HCT116 (cell line): ENCODE results near the gene CCNYL1. TPM values are rescaled to one million over a fixed set of nuclear protein-coding genes. Genes with fewer than 3 reads are reported as not detected.

Experiments used
- ATAC-seq: fragments of 200-7000 bp; cut with Tn5 transposase; 2 replicates; pipeline ENCODE4 v1.9.1; 2020; ENCODE audit warnings: mild to moderate bottlenecking, moderate library complexity
- BruUV-seq: library from RNA; stranded (reverse); fragments of 400-500 nt; replicated peaks from 2 replicates; lab custom pipeline; 2021; lab: Mats Ljungman, UMichigan
- CTCF ChIA-PET: fragments of 300-600 bp; sonication (Branson Sonifier 250); formaldehyde crosslinking; loops from one replicate; lab custom pipeline; 2021; ENCODE audit warnings: antibody characterized with exemption; lab: Charles Lee
- POLR2A ChIA-PET: fragments of 300-600, 350-600 bp; sonication (Branson Sonifier 250); formaldehyde crosslinking; loops from one replicate; lab custom pipeline; 2021; ENCODE audit warnings: antibody characterized with exemption; lab: Charles Lee
- RAD21 ChIA-PET, 2 experiments: fragments of 300-600 bp; sonication (Branson Sonifier 250); formaldehyde crosslinking; loops; one replicate each; lab custom pipeline; 2023; ENCODE audit warnings: low total read pairs in 2 of 2; ENCODE audit not compliant: uncharacterized antibody in 2 of 2, unreplicated experiment in 2 of 2, low non-redundant PET in 1 of 2; lab: Charles Lee
- DNase-seq: peaks from one replicate; pipeline ENCODE4 v3.0.0-alpha.2; 2010; ENCODE audit warnings: low read depth, low spot score
- H2AFZ ChIP-seq: fragments of 200-600 bp; shearing (Covaris generic), sonication (generic); 2 replicates; pipeline ENCODE4 v1.6.1; 2017; ENCODE audit warnings: low read depth, mixed run types, mixed read lengths, antibody characterized with exemption, low read length; ENCODE audit not compliant: poor library complexity, severe bottlenecking
- H3K27ac ChIP-seq: 2 replicates; pipeline ENCODE4 v1.5.1; 2012; ENCODE audit warnings: low read depth, low read length
- H3K27me3 ChIP-seq: fragments of 200-600 bp; sonication (generic); 2 replicates; pipeline ENCODE4 v1.6.1; 2016; ENCODE audit warnings: mixed run types, low read length, mixed read lengths; ENCODE audit not compliant: insufficient read depth
- H3K36me3 ChIP-seq, 2 experiments: fragments of 200-500 bp in 1 of 2; fragments of 200-600 bp in 1 of 2; sonication (Bioruptor generic) in 1 of 2; sonication (generic) in 1 of 2; 2 replicates each; pipeline versions ENCODE4 v1.5.1 to v1.6.1; 2014 to 2016; ENCODE audit warnings: low read length in 2 of 2, inconsistent platforms in 1 of 2, mixed read lengths in 1 of 2, mixed run types in 1 of 2; ENCODE audit not compliant: insufficient read depth in 2 of 2, control insufficient read depth in 1 of 2
- H3K4me1 ChIP-seq, 2 experiments: fragments of 200-600 bp in 1 of 2; sonication (generic) in 1 of 2; 2 replicates each; pipeline versions ENCODE4 v1.5.1 to v1.6.1; 2012 to 2017; ENCODE audit warnings: low read length in 2 of 2, inconsistent platforms in 1 of 2, mild to moderate bottlenecking in 1 of 2, mixed read lengths in 1 of 2, mixed run types in 1 of 2, moderate library complexity in 1 of 2; ENCODE audit not compliant: insufficient read depth in 2 of 2, control insufficient read depth in 1 of 2
- H3K4me2 ChIP-seq: fragments of 200-600 bp; sonication (generic); 2 replicates; pipeline ENCODE4 v1.6.1; 2017; ENCODE audit warnings: mixed run types, low read length, mixed read lengths
- H3K4me3 ChIP-seq, 2 experiments: fragments of 200-600 bp in 1 of 2; sonication (generic) in 1 of 2; replicated peaks in 1 of 2; 2 replicates each; pipeline ENCODE4 v1.5.1; 2011 to 2016; ENCODE audit warnings: low read length in 2 of 2, control low read depth in 1 of 2, low read depth in 1 of 2, mild to moderate bottlenecking in 1 of 2, mixed read lengths in 1 of 2, mixed run types in 1 of 2
- H3K79me2 ChIP-seq: fragments of 200-600 bp; sonication (generic); 2 replicates; pipeline ENCODE4 v1.6.1; 2017; ENCODE audit warnings: mild to moderate bottlenecking, mixed run types, low read length, moderate library complexity, mixed read lengths; ENCODE audit not compliant: insufficient read depth
- H3K9ac ChIP-seq: fragments of 200-600 bp; sonication (generic); 2 replicates; pipeline ENCODE4 v1.6.1; 2016; ENCODE audit warnings: low read length, mixed read lengths
- H3K9me2 ChIP-seq: fragments of 200-600 bp; sonication (generic), shearing (Covaris generic); 2 replicates; pipeline ENCODE4 v1.6.1; 2017; ENCODE audit warnings: mixed run types, mild to moderate bottlenecking, moderate library complexity; ENCODE audit not compliant: insufficient read depth
- H3K9me3 ChIP-seq, 2 experiments: fragments of 200-500 bp in 1 of 2; fragments of 200-600 bp in 1 of 2; sonication (Bioruptor generic) in 1 of 2; sonication (generic) in 1 of 2; 2 replicates each; pipeline ENCODE4 v1.6.1; 2014 to 2017; ENCODE audit warnings: low read length in 2 of 2, mixed read lengths in 2 of 2, inconsistent platforms in 1 of 2, low read depth in 1 of 2, mild to moderate bottlenecking in 1 of 2, mixed run types in 1 of 2, moderate library complexity in 1 of 2; ENCODE audit not compliant: control insufficient read depth in 1 of 2, insufficient read depth in 1 of 2
- H4K20me1 ChIP-seq: fragments of 200-600 bp; sonication (generic), shearing (Covaris generic); 2 replicates; pipeline ENCODE4 v1.6.1; 2017; ENCODE audit warnings: mixed run types, mild to moderate bottlenecking, moderate library complexity; ENCODE audit not compliant: insufficient read depth
- ELF1 ChIP-seq: IDR thresholded peaks from 2 replicates; pipeline ENCODE4 v1.6.1; 2012; ENCODE audit warnings: low read depth, borderline replicate concordance
- POLR2AphosphoS5 ChIP-seq: IDR thresholded peaks from 2 replicates; pipeline ENCODE4 v1.6.1; 2011; ENCODE audit warnings: mild to moderate bottlenecking, low read depth, low read length, moderate library complexity
- RAD21 ChIP-seq: IDR thresholded peaks from 2 replicates; pipeline ENCODE4 v1.6.1; 2012; ENCODE audit warnings: low read depth, mild to moderate bottlenecking
- SIN3A ChIP-seq: IDR thresholded peaks from 2 replicates; pipeline ENCODE4 v1.6.1; 2012; ENCODE audit warnings: low read depth
- SRF ChIP-seq: IDR thresholded peaks from 2 replicates; pipeline ENCODE4 v1.6.1; 2012; ENCODE audit warnings: low read depth
- YY1 ChIP-seq: IDR thresholded peaks from 2 replicates; pipeline ENCODE4 v1.6.1; 2011; ENCODE audit warnings: low read length, low read depth, moderate library complexity, mild to moderate bottlenecking; ENCODE audit not compliant: insufficient replicate concordance; ENCODE audit errors: extremely low read depth
- intact Hi-C: fragments of 100-400 bp; cut with micrococcal nuclease; formaldehyde crosslinking; loops from 2 replicates; pipeline ENCODE4 v1.10.0; 2022
- total RNA-seq: library from RNA; stranded (reverse); gene quantifications from one replicate; pipeline ENCODE4 v1.2.1, GENCODE V29; 2021; ENCODE audit not compliant: unreplicated experiment
- TF ChIP-seq, protein P1 (sequence below): IDR thresholded peaks from 2 replicates; pipeline ENCODE4 v1.6.1; 2012
- TF ChIP-seq, protein P2 (sequence below): IDR thresholded peaks from 2 replicates; pipeline ENCODE4 v1.6.1; 2011; ENCODE audit warnings: mild to moderate bottlenecking, low read length, moderate library complexity; ENCODE audit not compliant: insufficient replicate concordance; ENCODE audit errors: extremely low read depth
- TF ChIP-seq, protein P3 (sequence below): IDR thresholded peaks from 2 replicates; pipeline ENCODE4 v1.6.1; 2012; ENCODE audit warnings: low read depth

The CCNYL1 gene
- total RNA-seq, 1 experiment from 2014 or later = 14.9 TPM

DNA sequence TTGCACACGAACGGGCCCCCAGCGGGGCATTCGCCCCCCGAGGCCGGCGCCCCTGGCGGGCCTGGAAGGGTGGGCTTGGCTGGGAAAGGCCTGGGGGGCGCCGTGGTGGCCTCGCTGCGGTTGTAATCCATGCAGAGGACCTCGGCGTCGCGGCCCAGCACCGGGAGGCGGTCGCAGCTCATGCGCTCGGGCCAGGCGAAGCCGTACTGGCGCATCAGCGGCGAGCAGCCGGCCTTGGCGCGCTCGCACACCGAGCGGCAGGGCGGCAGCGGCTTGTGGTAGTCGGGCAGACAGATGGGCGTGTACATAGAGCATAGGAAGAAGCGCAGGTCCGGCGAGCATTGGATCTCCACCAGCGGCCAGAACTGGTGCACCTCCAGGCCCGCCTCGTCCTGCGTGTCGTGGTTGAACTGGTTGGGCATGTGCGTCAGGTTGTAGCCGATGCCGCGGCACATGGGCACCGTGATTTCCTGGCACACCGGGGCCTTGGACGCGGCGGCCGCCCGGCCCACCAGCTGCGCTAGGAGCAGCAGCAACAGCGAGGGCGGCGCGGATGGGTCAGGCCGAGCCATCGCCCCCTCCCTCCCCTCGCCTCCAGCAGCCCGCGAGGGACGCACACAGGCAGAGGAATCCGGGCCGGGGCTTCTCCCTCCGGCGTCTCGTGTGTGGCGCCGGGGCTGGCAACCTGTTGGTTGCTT, 56.9 kb downstream of the CCNYL1 start:
- Histone ChIP-seq H3K9me2 (no peaks in the 10 kb centered on the region), H3K9me3 (no peaks in the 10 kb centered on the region), H3K4me2 (peak overlapping the region; percentile 97), H3K9ac (peak overlapping the region; percentile 84), H3K4me3 (peak overlapping the region; percentile 69 to 83), H3K4me1 (peaks cover 4 to 16% of the 10 kb centered on the region in 2 experiments; a peak in 3 of 4 replicates), H4K20me1 (no peaks in the 10 kb centered on the region), H3K36me3 (peaks cover 0 to 7% of the 10 kb centered on the region in 2 experiments; a peak in 2 of 4 replicates), H3K27ac (peak overlapping the region; percentile 73), H3K27me3 (no peaks in the 10 kb centered on the region), H2AFZ (no peak overlapping the region)
- intact Hi-C loops = no loop called here
- POLR2A ChIA-PET = no interaction called here
- RAD21 ChIA-PET = no interaction called here
- DNase-seq = no peak
- TF ChIP-seq POLR2AphosphoS5 = no peak
- TF ChIP-seq, all 23 proteins: peak for 0
- no peak for ATAC-seq
- BruUV-seq = no TSS peak
- CTCF ChIA-PET = no interaction called here
- peaks cover 12% of the 10 kb centered on the region; the same call in 1 of the 2 replicates for H3K79me2 ChIP-seq

DNA sequence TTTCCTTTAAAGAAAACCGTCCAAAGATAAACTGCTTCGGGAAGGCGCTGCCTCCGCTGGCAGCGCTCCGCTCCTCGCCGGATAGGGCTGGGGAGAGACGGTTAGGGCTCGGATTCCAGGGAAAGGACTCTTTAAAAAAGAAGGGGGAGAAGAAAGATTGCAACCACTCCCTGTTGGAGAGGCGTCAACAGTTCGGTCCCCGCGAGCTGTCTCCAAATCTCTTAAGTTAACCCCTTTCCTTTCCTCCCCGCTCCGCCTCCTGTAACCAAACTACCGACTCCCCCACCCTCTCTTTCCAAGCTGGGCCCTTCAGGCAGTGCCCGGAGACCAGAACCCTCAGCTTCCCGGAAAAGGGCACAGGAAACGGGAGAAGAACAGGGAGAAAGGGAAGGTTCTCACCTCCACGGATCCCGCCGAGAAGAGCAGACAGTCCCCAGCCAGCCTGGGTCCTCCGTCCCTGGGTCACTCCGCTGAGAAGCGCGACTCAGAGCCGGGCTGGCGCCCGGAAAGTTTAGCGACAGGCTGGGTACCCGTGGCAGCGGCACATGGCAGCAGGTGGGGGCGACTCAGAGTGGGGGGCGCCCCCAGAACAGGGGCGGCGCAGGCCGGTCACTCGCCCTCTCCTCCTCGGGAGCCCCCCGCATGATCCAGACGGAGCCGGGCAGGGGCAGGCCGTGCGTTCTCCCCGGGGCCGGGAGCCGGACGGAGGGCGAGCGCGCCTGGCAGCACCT, 57.6 kb downstream of the CCNYL1 start:
- peak overlapping the region; percentile 84 for H3K9ac ChIP-seq
- RAD21 ChIA-PET = interaction anchor here in 1 of 2 experiments (1.1 kb wide), 1 partner anchor 23 kb away, joined by 3 read pairs; no protein-coding TSS in a partner anchor
- H3K9me3 ChIP-seq = no peaks in the 10 kb centered on the region
- peak; percentile 14 for ATAC-seq
- peaks cover 0 to 7% of the 10 kb centered on the region in 2 experiments; a peak in 2 of 4 replicates for H3K36me3 ChIP-seq
- peaks cover 12% of the 10 kb centered on the region; the same call in 1 of the 2 replicates for H3K79me2 ChIP-seq
- CTCF ChIA-PET = interaction anchor here (0.6 to 1.8 kb wide), 4 partner anchors 23 to 272 kb away, joined by 3 to 7 read pairs (median 4); no protein-coding TSS in a partner anchor
- peak overlapping the region; percentile 73 for H3K27ac ChIP-seq
- H3K9me2 ChIP-seq = no peaks in the 10 kb centered on the region
- peaks cover 4 to 16% of the 10 kb centered on the region in 2 experiments; a peak in 3 of 4 replicates for H3K4me1 ChIP-seq
- H2AFZ ChIP-seq = no peak overlapping the region
- intact Hi-C loops = loop anchor here (1.0 kb wide), 2 partner anchors 204 to 271 kb away; no protein-coding TSS in a partner anchor
- BruUV-seq = TSS peak; percentile 18
- H4K20me1 ChIP-seq = no peaks in the 10 kb centered on the region
- H3K4me2 ChIP-seq = peak overlapping the region; percentile 97
- POLR2A ChIA-PET = interaction anchor here (0.6 to 1.4 kb wide), 2 partner anchors 23 to 53 kb away, joined by 3 to 8 read pairs; no protein-coding TSS in a partner anchor
- no peaks in the 10 kb centered on the region for H3K27me3 ChIP-seq
- no peak for DNase-seq
- peak overlapping the region; percentile 69 to 83 for H3K4me3 ChIP-seq
- TF ChIP-seq SRF (no peak), ELF1 (no peak), RAD21 (no peak), SIN3A (no peak), YY1 (no peak)
- TF ChIP-seq, protein P1, sequence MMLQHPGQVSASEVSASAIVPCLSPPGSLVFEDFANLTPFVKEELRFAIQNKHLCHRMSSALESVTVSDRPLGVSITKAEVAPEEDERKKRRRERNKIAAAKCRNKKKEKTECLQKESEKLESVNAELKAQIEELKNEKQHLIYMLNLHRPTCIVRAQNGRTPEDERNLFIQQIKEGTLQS = no peak
- TF ChIP-seq, protein P2, sequence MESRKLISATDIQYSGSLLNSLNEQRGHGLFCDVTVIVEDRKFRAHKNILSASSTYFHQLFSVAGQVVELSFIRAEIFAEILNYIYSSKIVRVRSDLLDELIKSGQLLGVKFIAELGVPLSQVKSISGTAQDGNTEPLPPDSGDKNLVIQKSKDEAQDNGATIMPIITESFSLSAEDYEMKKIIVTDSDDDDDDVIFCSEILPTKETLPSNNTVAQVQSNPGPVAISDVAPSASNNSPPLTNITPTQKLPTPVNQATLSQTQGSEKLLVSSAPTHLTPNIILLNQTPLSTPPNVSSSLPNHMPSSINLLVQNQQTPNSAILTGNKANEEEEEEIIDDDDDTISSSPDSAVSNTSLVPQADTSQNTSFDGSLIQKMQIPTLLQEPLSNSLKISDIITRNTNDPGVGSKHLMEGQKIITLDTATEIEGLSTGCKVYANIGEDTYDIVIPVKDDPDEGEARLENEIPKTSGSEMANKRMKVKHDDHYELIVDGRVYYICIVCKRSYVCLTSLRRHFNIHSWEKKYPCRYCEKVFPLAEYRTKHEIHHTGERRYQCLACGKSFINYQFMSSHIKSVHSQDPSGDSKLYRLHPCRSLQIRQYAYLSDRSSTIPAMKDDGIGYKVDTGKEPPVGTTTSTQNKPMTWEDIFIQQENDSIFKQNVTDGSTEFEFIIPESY = no peak
- TF ChIP-seq, protein P3, sequence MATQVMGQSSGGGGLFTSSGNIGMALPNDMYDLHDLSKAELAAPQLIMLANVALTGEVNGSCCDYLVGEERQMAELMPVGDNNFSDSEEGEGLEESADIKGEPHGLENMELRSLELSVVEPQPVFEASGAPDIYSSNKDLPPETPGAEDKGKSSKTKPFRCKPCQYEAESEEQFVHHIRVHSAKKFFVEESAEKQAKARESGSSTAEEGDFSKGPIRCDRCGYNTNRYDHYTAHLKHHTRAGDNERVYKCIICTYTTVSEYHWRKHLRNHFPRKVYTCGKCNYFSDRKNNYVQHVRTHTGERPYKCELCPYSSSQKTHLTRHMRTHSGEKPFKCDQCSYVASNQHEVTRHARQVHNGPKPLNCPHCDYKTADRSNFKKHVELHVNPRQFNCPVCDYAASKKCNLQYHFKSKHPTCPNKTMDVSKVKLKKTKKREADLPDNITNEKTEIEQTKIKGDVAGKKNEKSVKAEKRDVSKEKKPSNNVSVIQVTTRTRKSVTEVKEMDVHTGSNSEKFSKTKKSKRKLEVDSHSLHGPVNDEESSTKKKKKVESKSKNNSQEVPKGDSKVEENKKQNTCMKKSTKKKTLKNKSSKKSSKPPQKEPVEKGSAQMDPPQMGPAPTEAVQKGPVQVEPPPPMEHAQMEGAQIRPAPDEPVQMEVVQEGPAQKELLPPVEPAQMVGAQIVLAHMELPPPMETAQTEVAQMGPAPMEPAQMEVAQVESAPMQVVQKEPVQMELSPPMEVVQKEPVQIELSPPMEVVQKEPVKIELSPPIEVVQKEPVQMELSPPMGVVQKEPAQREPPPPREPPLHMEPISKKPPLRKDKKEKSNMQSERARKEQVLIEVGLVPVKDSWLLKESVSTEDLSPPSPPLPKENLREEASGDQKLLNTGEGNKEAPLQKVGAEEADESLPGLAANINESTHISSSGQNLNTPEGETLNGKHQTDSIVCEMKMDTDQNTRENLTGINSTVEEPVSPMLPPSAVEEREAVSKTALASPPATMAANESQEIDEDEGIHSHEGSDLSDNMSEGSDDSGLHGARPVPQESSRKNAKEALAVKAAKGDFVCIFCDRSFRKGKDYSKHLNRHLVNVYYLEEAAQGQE = no peak
